H1 (cell line): ENCODE results near the gene TACC2. TPM values are rescaled to one million over a fixed set of nuclear protein-coding genes. Genes with fewer than 3 reads are reported as not detected.

ENCODE experiments used
- CTCF ChIA-PET: fragments of 300-600 bp; sonication (Branson Sonifier 250); formaldehyde crosslinking; loops from one replicate; lab custom pipeline; 2021; ENCODE audit not compliant: partially characterized antibody; lab: Charles Lee
- POLR2A ChIA-PET: fragments of 300-600 bp; sonication (Branson Sonifier 250); formaldehyde crosslinking; loops from one replicate; lab custom pipeline; 2021; ENCODE audit warnings: inconsistent platforms; ENCODE audit not compliant: partially characterized antibody; lab: Charles Lee
- DNase-seq, 2 experiments: peaks; one replicate each; pipeline versions ENCODE4 v3.0.0 to v3.0.0-alpha.2; 2010 to 2022; ENCODE audit warnings: low spot score in 2 of 2, low read depth in 1 of 2, mixed read lengths in 1 of 2
- FAIRE-seq: peaks from 2 replicates; lab custom pipeline; 2011; peaks lifted over from hg19 to GRCh38; lab: Jason Lieb, UNC
- H2AFZ ChIP-seq: 2 replicates; pipeline ENCODE4 v1.8.1; 2012; ENCODE audit warnings: low read length, inconsistent platforms
- H2AK5ac ChIP-seq: 2 replicates; pipeline ENCODE4 v1.6.1; 2013; ENCODE audit warnings: low read depth, low read length
- H2BK120ac ChIP-seq: replicated peaks from 2 replicates; pipeline ENCODE3; 2013; ENCODE audit warnings: low read depth, low read length, inconsistent platforms
- H2BK12ac ChIP-seq: 2 replicates; pipeline ENCODE4 v1.6.1; 2013; ENCODE audit warnings: low read depth, low read length
- H2BK15ac ChIP-seq: 2 replicates; pipeline ENCODE4 v1.6.1; 2013; ENCODE audit warnings: low read length
- H2BK20ac ChIP-seq: 2 replicates; pipeline ENCODE4 v1.6.1; 2013; ENCODE audit warnings: low read length
- H2BK5ac ChIP-seq: 2 replicates; pipeline ENCODE4 v1.6.1; 2013; ENCODE audit warnings: low read depth, low read length
- H3K14ac ChIP-seq: 2 replicates; pipeline ENCODE4 v1.6.1; 2013; ENCODE audit warnings: inconsistent platforms; ENCODE audit not compliant: insufficient read length
- H3K18ac ChIP-seq: 2 replicates; pipeline ENCODE4 v1.6.1; 2013; ENCODE audit warnings: low read length; ENCODE audit errors: extremely low read depth
- H3K23ac ChIP-seq: 2 replicates; pipeline ENCODE4 v1.6.1; 2013; ENCODE audit warnings: inconsistent platforms; ENCODE audit not compliant: insufficient read length
- H3K23me2 ChIP-seq: 2 replicates; pipeline ENCODE4 v1.6.1; 2013; ENCODE audit warnings: low read depth, low read length
- H3K27ac ChIP-seq: 2 replicates; pipeline ENCODE4 v1.6.1; 2011; ENCODE audit warnings: low read depth, low read length, inconsistent platforms
- H3K27me3 ChIP-seq, 4 experiments: replicated peaks in 1 of 4; 1 replicate in 1 of 4; 2 replicates in 3 of 4; pipeline versions ENCODE4 v1.6.1 to v1.8.1; 2011 to 2013; ENCODE audit warnings: low read length in 3 of 4, mild to moderate bottlenecking in 3 of 4, inconsistent platforms in 2 of 4, mixed read lengths in 2 of 4, moderate library complexity in 1 of 4; ENCODE audit not compliant: control insufficient read depth in 3 of 4, insufficient read depth in 3 of 4; ENCODE audit errors: extremely low read depth in 1 of 4
- H3K36me3 ChIP-seq, 4 experiments: 2 replicates each; pipeline versions ENCODE4 v1.6.1 to v1.8.1; 2011 to 2013; ENCODE audit warnings: mild to moderate bottlenecking in 4 of 4, low read length in 3 of 4, moderate library complexity in 2 of 4, control low read depth in 1 of 4, inconsistent platforms in 1 of 4; ENCODE audit not compliant: insufficient read depth in 4 of 4, control insufficient read depth in 2 of 4
- H3K4ac ChIP-seq: replicated peaks from 2 replicates; pipeline ENCODE3; 2013; ENCODE audit warnings: low read length, low read depth, mixed read lengths, inconsistent platforms; ENCODE audit not compliant: insufficient read length
- H3K4me1 ChIP-seq, 4 experiments: replicated peaks in 1 of 4; 1 replicate in 1 of 4; 2 replicates in 3 of 4; pipeline versions ENCODE4 v1.6.1 to v1.8.1; 2011 to 2013; ENCODE audit warnings: low read length in 3 of 4, inconsistent platforms in 2 of 4, mixed read lengths in 1 of 4; ENCODE audit not compliant: insufficient read depth in 4 of 4, control insufficient read depth in 3 of 4
- H3K4me2 ChIP-seq, 2 experiments: 2 replicates each; pipeline versions ENCODE4 v1.6.1 to v1.8.1; 2011 to 2013; ENCODE audit warnings: low read depth in 2 of 2, low read length in 2 of 2, control low read depth in 1 of 2, inconsistent platforms in 1 of 2, mild to moderate bottlenecking in 1 of 2; ENCODE audit not compliant: insufficient read depth in 1 of 2
- H3K4me3 ChIP-seq, 4 experiments: fragments of 200-600, 300-600 bp in 1 of 4; sonication (generic), shearing (Covaris generic), sonication (Bioruptor Twin) in 1 of 4; 2 replicates each; pipeline versions ENCODE4 v1.5.1 to v1.8.1; 2011 to 2016; ENCODE audit warnings: low read length in 4 of 4, low read depth in 3 of 4, control low read depth in 2 of 4, inconsistent platforms in 2 of 4, mild to moderate bottlenecking in 2 of 4, mixed read lengths in 1 of 4, moderate library complexity in 1 of 4; ENCODE audit not compliant: insufficient read depth in 2 of 4; ENCODE audit errors: extremely low read depth in 1 of 4
- H3K56ac ChIP-seq: replicated peaks from 2 replicates; pipeline ENCODE3; 2013; ENCODE audit warnings: low read depth, mild to moderate bottlenecking, mixed read lengths, low read length, inconsistent platforms; ENCODE audit not compliant: insufficient read length
- H3K79me1 ChIP-seq: 2 replicates; pipeline ENCODE4 v1.6.1; 2013; ENCODE audit warnings: low read depth, low read length, control low read depth
- H3K79me2 ChIP-seq, 2 experiments: 2 replicates each; pipeline versions ENCODE4 v1.6.1 to v1.8.1; 2012 to 2013; ENCODE audit warnings: low read length in 2 of 2, mild to moderate bottlenecking in 2 of 2, inconsistent platforms in 1 of 2; ENCODE audit not compliant: insufficient read depth in 2 of 2, control insufficient read depth in 1 of 2
- H3K9ac ChIP-seq, 4 experiments: replicated peaks in 1 of 4; 1 replicate in 1 of 4; 2 replicates in 3 of 4; pipeline versions ENCODE4 v1.6.1 to v1.8.1; 2011 to 2013; ENCODE audit warnings: low read depth in 3 of 4, low read length in 3 of 4, control low read depth in 2 of 4, mild to moderate bottlenecking in 2 of 4, moderate library complexity in 2 of 4, inconsistent platforms in 1 of 4; ENCODE audit errors: extremely low read depth in 1 of 4
- H3K9me3 ChIP-seq, 2 experiments: 2 replicates each; pipeline versions ENCODE4 v1.6.1 to v1.8.1; 2012 to 2013; ENCODE audit warnings: mild to moderate bottlenecking in 2 of 2, moderate library complexity in 2 of 2, control low read depth in 1 of 2, inconsistent platforms in 1 of 2, low read depth in 1 of 2, low read length in 1 of 2, mixed read lengths in 1 of 2; ENCODE audit not compliant: insufficient read depth in 2 of 2
- H4K20me1 ChIP-seq, 2 experiments: replicated peaks in 1 of 2; 2 replicates each; pipeline versions ENCODE3 to v1.8.1; 2011 to 2013; ENCODE audit warnings: inconsistent platforms in 2 of 2, low read length in 2 of 2, mild to moderate bottlenecking in 1 of 2; ENCODE audit not compliant: insufficient read depth in 2 of 2, control insufficient read depth in 1 of 2
- H4K5ac ChIP-seq: 2 replicates; pipeline ENCODE4 v1.6.1; 2013; ENCODE audit warnings: low read length, low read depth, mixed read lengths, inconsistent platforms; ENCODE audit not compliant: insufficient read length
- H4K8ac ChIP-seq: 2 replicates; pipeline ENCODE4 v1.8.0; 2013; ENCODE audit warnings: mild to moderate bottlenecking, moderate library complexity, low read length, inconsistent platforms; ENCODE audit not compliant: insufficient read depth; ENCODE audit errors: extremely low read depth
- H4K91ac ChIP-seq: replicated peaks from 2 replicates; pipeline ENCODE3; 2013; ENCODE audit warnings: low read length, mixed read lengths, inconsistent platforms; ENCODE audit not compliant: insufficient read length
- JUND ChIP-seq: IDR thresholded peaks from 2 replicates; pipeline ENCODE4 v1.6.1; 2011; ENCODE audit warnings: mild to moderate bottlenecking, improper control_type of control experiment, low read length
- KDM1A ChIP-seq: fragments of 200-600, 300-600 bp; sonication (generic); IDR thresholded peaks from 2 replicates; pipeline ENCODE4 v1.7.1; 2016; ENCODE audit warnings: mild to moderate bottlenecking, low read length, borderline replicate concordance
- SIN3A ChIP-seq, 2 experiments: IDR thresholded peaks in 1 of 2; conservative IDR thresholded peaks in 1 of 2; 2 replicates each; pipeline ENCODE4 v1.6.1; 2011 to 2012; ENCODE audit warnings: low read length in 2 of 2, improper control_type of control experiment in 1 of 2, low read depth in 1 of 2, mild to moderate bottlenecking in 1 of 2
- WGBS, 2 experiments: shearing (Covaris generic) in 1 of 2; methylation state at CpG; one replicate each; pipeline versions ENCODE4 v1.1.6 to v1.1.7; 2013 to 2015; ENCODE audit warnings: low lambda C conversion rate in 2 of 2, mixed read lengths in 2 of 2, inconsistent platforms in 1 of 2, low coverage in 1 of 2, missing lambda C conversion rate in 1 of 2; ENCODE audit not compliant: insufficient replicate concordance in 2 of 2, insufficient coverage in 1 of 2, insufficient read length in 1 of 2; ENCODE audit errors: extremely low coverage in 1 of 2, missing lambda C conversion rate in 1 of 2; 5-methylcytosine and 5-hydroxymethylcytosine counted together
- polyA plus RNA-seq, 7 experiments: library from polyadenylated mRNA; depleted of rRNA in 3 of 7; stranded (reverse) in 5 of 7; unstranded in 2 of 7; fragments of >200 nt in 5 of 7; fragments of 200-250 nt in 2 of 7; gene quantifications; 1 replicate in 5 of 7; 2 replicates in 1 of 7; 4 replicates in 1 of 7; pipeline versions ENCODE4 v1.2.1 to v1.2.3, GENCODE V29; 2011 to 2013; ENCODE audit warnings: missing spikeins in 2 of 7, mixed read lengths in 2 of 7
- total RNA-seq: library from RNA; stranded (reverse); fragmentation: NEBNext Ultra II Directional; extraction: Animal tissue kit (Norgen Biotek cat#: 25700); gene quantifications from 2 replicates; pipeline ENCODE4 v1.2.1, GENCODE V29; 2021

TACC2 gene
- total and polyA plus RNA-seq, 2 of the 8 experiments (the other 6 are each of a cell fraction or from before 2014, with no cell fraction given) = 21.2 to 46.6 TPM

- Histone ChIP-seq H2BK12ac (no peak overlapping the region), H3K36me3 (peaks cover 11 to 70% (median 32%) of the 10 kb centered on the region in 4 experiments; a peak in 7 of 8 replicates), H2AFZ (no peak overlapping the region), H2BK5ac (no peak overlapping the region), H2BK120ac (no peak overlapping the region), H3K4me3 (no peak overlapping the region), H4K20me1 (peaks cover 3 to 7% of the 10 kb centered on the region in 2 experiments), H4K91ac (no peak overlapping the region), H3K14ac (no peak overlapping the region), H4K5ac (no peak overlapping the region), H2AK5ac (no peak overlapping the region), H3K9me3 (no peaks in the 10 kb centered on the region), H3K56ac (no peak overlapping the region), H3K4ac (no peak overlapping the region), H3K27ac (no peak overlapping the region), H3K79me2 (no peaks in the 10 kb centered on the region), H3K23ac (no peak overlapping the region), H3K4me1 (no peaks in the 10 kb centered on the region), H3K27me3 (no peaks in the 10 kb centered on the region), H4K8ac (no peak overlapping the region), H3K18ac (no peak overlapping the region), H3K4me2 (no peak overlapping the region), H2BK15ac (no peak overlapping the region), H3K79me1 (no peaks in the 10 kb centered on the region; the same call in none of the 2 replicates), H2BK20ac (no peak overlapping the region), H3K23me2 (no peaks in the 10 kb centered on the region), H3K9ac (no peak overlapping the region)
- ChIA-PET CTCF (interaction anchor here (0.9 to 2.5 kb wide), 7 partner anchors 13 to 166 kb away, joined by 3 to 12 read pairs (median 4); no protein-coding TSS in a partner anchor), POLR2A (interaction anchor here (0.8 to 1.2 kb wide), 3 partner anchors 27 to 77 kb away, joined by 3 read pairs; no protein-coding TSS in a partner anchor)
- FAIRE-seq = no peak
- TF ChIP-seq KDM1A (no peak), JUND (no peak), SIN3A (conservative IDR thresholded peaks at IDR 0.05 in 1 of 2, IDR thresholded peaks at IDR 0.05 in 1 of 2; ENCODE audit: low read depth in 1 of 2, low read length in 2 of 2) (no peak)
- DNase-seq = no peak
- WGBS, 2 experiments = 83% methylated on average over 2 of the region's 2 CpGs; no CpG with 5 or more reads in 1 of the 2 experiments
These were observed 231.8 kb downstream of the TACC2 start for GRCh38 chr10:122220736-122221135.
